MM.1S (cell line): Measurements from ENCODE around the gene MARF1.

ENCODE experiments used
- DNase-seq: peaks from one replicate; pipeline ENCODE4 v3.0.0-alpha.2; 2015
- H2AFZ ChIP-seq: fragments of 300-600 bp; sonication (generic); 2 replicates; pipeline ENCODE4 v1.6.0; 2016; ENCODE audit warnings: antibody characterized with exemption, low read length
- H3F3A ChIP-seq: fragments of 300-600 bp; sonication (generic); 2 replicates; pipeline ENCODE4 v1.6.1; 2016; ENCODE audit warnings: mild to moderate bottlenecking, antibody characterized with exemption, low read length, moderate library complexity, mixed read lengths; ENCODE audit not compliant: insufficient read depth
- H3K27ac ChIP-seq: fragments of 300-600 bp; sonication (generic); 2 replicates; pipeline ENCODE4 v1.5.1; 2016; ENCODE audit warnings: mild to moderate bottlenecking, low read length
- H3K27me3 ChIP-seq: fragments of 300-600 bp; sonication (generic); replicated peaks from 2 replicates; pipeline ENCODE4 v1.6.0; 2016; ENCODE audit warnings: low read length; ENCODE audit not compliant: insufficient read depth
- H3K36me3 ChIP-seq: fragments of 300-600 bp; sonication (generic); replicated peaks from 2 replicates; pipeline ENCODE4 v1.6.1; 2016; ENCODE audit warnings: mild to moderate bottlenecking, low read length, mixed read lengths; ENCODE audit not compliant: insufficient read depth
- H3K4me1 ChIP-seq: fragments of 300-600 bp; sonication (generic); 2 replicates; pipeline ENCODE4 v1.6.1; 2016; ENCODE audit warnings: low read length, mixed read lengths
- H3K4me2 ChIP-seq: fragments of 300-600 bp; sonication (generic); 2 replicates; pipeline ENCODE4 v1.6.0; 2016; ENCODE audit warnings: low read depth, low read length
- H3K4me3 ChIP-seq: fragments of 300-600 bp; sonication (generic); 2 replicates; pipeline ENCODE4 v1.5.1; 2016; ENCODE audit warnings: low read length, mixed read lengths
- H3K79me2 ChIP-seq: fragments of 300-600 bp; sonication (generic); 2 replicates; pipeline ENCODE4 v1.6.1; 2016; ENCODE audit warnings: mixed run types, low read length, mixed read lengths
- H3K9ac ChIP-seq: fragments of 300-600 bp; sonication (generic); 2 replicates; pipeline ENCODE4 v1.6.1; 2016; ENCODE audit warnings: low read length, mixed read lengths
- H3K9me2 ChIP-seq: fragments of 300-600 bp; sonication (generic); replicated peaks from 2 replicates; pipeline ENCODE4 v1.6.1; 2016; ENCODE audit warnings: mild to moderate bottlenecking, low read length, mixed read lengths; ENCODE audit not compliant: insufficient read depth
- H3K9me3 ChIP-seq: fragments of 300-600 bp; sonication (generic); replicated peaks from 2 replicates; pipeline ENCODE4 v1.6.1; 2016; ENCODE audit warnings: mild to moderate bottlenecking, low read length, mixed read lengths; ENCODE audit not compliant: insufficient read depth
- H4K20me1 ChIP-seq: fragments of 300-600 bp; sonication (generic); 2 replicates; pipeline ENCODE4 v1.6.1; 2016; ENCODE audit warnings: mild to moderate bottlenecking, low read length, moderate library complexity, mixed read lengths; ENCODE audit not compliant: insufficient read depth
- EZH2 ChIP-seq: fragments of 300-600 bp; sonication (generic); optimal IDR thresholded peaks from 2 replicates; pipeline ENCODE3; 2017; ENCODE audit warnings: low read depth, mild to moderate bottlenecking, antibody characterized with exemption, low read length, mixed read lengths
- EZH2phosphoT487 ChIP-seq: fragments of 300-600 bp; sonication (generic); IDR thresholded peaks from 2 replicates; pipeline ENCODE4 v1.6.1; 2018; ENCODE audit warnings: antibody characterized with exemption, low read length
- TF ChIP-seq, protein P1 (sequence below): fragments of 300-600 bp; sonication (generic); IDR thresholded peaks from 2 replicates; pipeline ENCODE4 v1.5.1; 2016; ENCODE audit warnings: antibody characterized with exemption, low read length, mixed read lengths

The MARF1 gene

DNA sequence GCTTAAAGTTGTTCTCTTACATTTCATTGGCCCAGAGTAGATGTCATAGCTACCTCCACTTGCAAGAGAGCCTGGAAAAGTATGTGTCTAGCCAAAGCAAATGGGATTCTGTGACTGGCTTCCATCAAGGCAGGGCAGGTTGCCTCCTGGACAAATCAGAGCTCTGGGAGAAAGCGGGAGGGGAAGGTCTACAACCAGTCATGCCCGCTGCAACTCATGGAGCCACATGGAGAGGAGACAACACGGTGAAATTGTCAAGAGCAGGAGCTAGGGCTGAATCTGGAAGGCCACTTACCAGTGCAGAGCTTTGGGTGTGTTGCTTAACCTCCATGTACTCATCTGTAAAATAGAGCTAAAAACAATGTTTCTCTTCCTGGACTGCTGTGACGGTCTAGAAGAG lies 83.8 kb downstream of the MARF1 start:
- no peak overlapping the region for H3K9ac ChIP-seq
- H3F3A ChIP-seq, result no peaks in the 10 kb centered on the region
- no peaks in the 10 kb centered on the region for H3K27me3 ChIP-seq
- no peaks in the 10 kb centered on the region for H3K4me1 ChIP-seq
- no peak overlapping the region for H3K4me3 ChIP-seq
- no peaks in the 10 kb centered on the region for H3K79me2 ChIP-seq
- no peak overlapping the region for H3K4me2 ChIP-seq
- no peak for DNase-seq
- no peaks in the 10 kb centered on the region for H3K36me3 ChIP-seq
- no peaks in the 10 kb centered on the region for H3K9me3 ChIP-seq
- no peaks in the 10 kb centered on the region for H4K20me1 ChIP-seq
- H3K27ac ChIP-seq, result no peak overlapping the region
- H3K9me2 ChIP-seq, result no peaks in the 10 kb centered on the region
- TF ChIP-seq, protein P1, sequence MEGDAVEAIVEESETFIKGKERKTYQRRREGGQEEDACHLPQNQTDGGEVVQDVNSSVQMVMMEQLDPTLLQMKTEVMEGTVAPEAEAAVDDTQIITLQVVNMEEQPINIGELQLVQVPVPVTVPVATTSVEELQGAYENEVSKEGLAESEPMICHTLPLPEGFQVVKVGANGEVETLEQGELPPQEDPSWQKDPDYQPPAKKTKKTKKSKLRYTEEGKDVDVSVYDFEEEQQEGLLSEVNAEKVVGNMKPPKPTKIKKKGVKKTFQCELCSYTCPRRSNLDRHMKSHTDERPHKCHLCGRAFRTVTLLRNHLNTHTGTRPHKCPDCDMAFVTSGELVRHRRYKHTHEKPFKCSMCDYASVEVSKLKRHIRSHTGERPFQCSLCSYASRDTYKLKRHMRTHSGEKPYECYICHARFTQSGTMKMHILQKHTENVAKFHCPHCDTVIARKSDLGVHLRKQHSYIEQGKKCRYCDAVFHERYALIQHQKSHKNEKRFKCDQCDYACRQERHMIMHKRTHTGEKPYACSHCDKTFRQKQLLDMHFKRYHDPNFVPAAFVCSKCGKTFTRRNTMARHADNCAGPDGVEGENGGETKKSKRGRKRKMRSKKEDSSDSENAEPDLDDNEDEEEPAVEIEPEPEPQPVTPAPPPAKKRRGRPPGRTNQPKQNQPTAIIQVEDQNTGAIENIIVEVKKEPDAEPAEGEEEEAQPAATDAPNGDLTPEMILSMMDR, result no peak
- TF ChIP-seq EZH2 (no peak), EZH2phosphoT487 (no peak)
- no peak overlapping the region for H2AFZ ChIP-seq

DNA sequence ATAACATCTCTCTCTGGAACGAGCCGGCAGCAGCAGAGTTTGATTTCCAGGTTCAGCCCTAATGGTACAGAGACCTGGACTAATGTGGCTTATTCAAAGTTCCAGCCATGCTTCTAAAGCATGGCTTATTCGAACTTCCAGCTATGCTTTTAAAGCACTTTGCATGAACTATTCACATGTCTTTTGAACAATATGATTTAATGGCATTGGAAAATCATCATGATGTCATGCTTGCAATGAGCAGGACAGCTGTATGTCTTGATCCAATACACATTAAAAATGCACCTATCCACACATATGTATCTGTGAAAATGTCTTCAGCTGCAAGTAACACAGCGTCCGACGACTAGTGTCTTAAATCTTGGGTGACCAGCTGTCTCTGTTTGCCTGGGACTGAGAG lies 85.7 kb downstream of the MARF1 start:
- Histone ChIP-seq H3K4me2 (no peak overlapping the region), H3F3A (no peaks in the 10 kb centered on the region), H3K9ac (no peak overlapping the region), H3K9me3 (no peaks in the 10 kb centered on the region), H3K9me2 (no peaks in the 10 kb centered on the region), H2AFZ (no peak overlapping the region), H3K27ac (no peak overlapping the region), H3K27me3 (no peaks in the 10 kb centered on the region), H3K36me3 (no peaks in the 10 kb centered on the region), H3K4me3 (no peak overlapping the region), H3K79me2 (no peaks in the 10 kb centered on the region), H4K20me1 (no peaks in the 10 kb centered on the region), H3K4me1 (no peaks in the 10 kb centered on the region)
- DNase-seq, result no peak
- TF ChIP-seq, protein P1, result no peak
- no peak for TF ChIP-seq EZH2phosphoT487
- no peak for TF ChIP-seq EZH2

DNA sequence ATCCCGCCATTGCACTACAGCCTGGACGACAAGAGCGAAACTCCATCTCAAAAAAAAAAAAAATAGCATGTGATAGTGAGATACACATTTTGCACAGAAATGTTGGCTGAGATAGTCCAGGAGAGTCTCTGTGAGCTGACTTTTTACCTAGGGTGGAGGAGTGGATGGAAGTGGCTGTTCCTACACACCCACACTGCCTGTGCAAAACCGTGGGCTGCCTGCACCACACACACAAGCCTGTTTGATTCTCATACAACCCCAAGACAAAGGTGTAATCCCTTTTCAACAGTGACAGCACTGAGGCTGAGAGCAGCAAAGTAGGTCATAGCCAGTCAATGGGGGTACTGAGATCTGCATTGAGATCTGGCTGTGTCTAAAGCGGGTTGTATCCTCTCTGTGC lies 86.8 kb downstream of the MARF1 start:
- Histone ChIP-seq H4K20me1 (no peaks in the 10 kb centered on the region), H3F3A (no peaks in the 10 kb centered on the region)

More for the DNA sequence above, 86.8 kb downstream of the MARF1 start:
- Histone ChIP-seq H3K4me3 (no peak overlapping the region), H3K79me2 (no peaks in the 10 kb centered on the region), H3K9me2 (no peaks in the 10 kb centered on the region), H3K4me1 (no peaks in the 10 kb centered on the region), H3K27ac (no peak overlapping the region), H3K27me3 (no peaks in the 10 kb centered on the region), H2AFZ (no peak overlapping the region), H3K9me3 (no peaks in the 10 kb centered on the region), H3K9ac (no peak overlapping the region), H3K4me2 (no peak overlapping the region), H3K36me3 (no peaks in the 10 kb centered on the region)
- DNase-seq, result no peak
- TF ChIP-seq EZH2 (no peak), EZH2phosphoT487 (no peak)
- TF ChIP-seq, protein P1, result no peak
